Hepatocyte (in vitro differentiated cells): ENCODE data around the gene FREM3.
"Not testable (repeated sequence)": the region's sequence is repeated elsewhere in the genome, so short reads cannot be mapped to it uniquely, and the experiment has no call there.

ENCODE experiments used
- CTCF ChIP-seq: fragments of 200-600 bp; sonication (generic); IDR thresholded peaks from 2 replicates; pipeline ENCODE4 v1.5.1; 2016; ENCODE audit warnings: antibody characterized with exemption, mild to moderate bottlenecking; ENCODE audit not compliant: poor library complexity
- EZH2 ChIP-seq: fragments of 200-600 bp; sonication (generic); IDR thresholded peaks from 2 replicates; pipeline ENCODE4 v1.6.1; 2016; ENCODE audit warnings: antibody characterized with exemption, mild to moderate bottlenecking, borderline replicate concordance
- EZH2phosphoT487 ChIP-seq: fragments of 200-600 bp; sonication (generic); IDR thresholded peaks from one replicate; pipeline ENCODE4 v1.6.1; 2018; ENCODE audit warnings: antibody characterized with exemption, mild to moderate bottlenecking, low read depth, moderate library complexity; ENCODE audit not compliant: unreplicated experiment, severe bottlenecking

GRCh38 chr4:143528046-143528445 lies 172.4 kb downstream of the FREM3 start:
- not testable (repeated sequence) for TF ChIP-seq CTCF, EZH2, EZH2phosphoT487
